ENCODE measurements around the gene ADPRHL1.
"Not testable (repeated sequence)": the region's sequence is repeated elsewhere in the genome, so short reads cannot be mapped to it uniquely, and the experiment has no call there.

The ADPRHL1 gene

DNA sequence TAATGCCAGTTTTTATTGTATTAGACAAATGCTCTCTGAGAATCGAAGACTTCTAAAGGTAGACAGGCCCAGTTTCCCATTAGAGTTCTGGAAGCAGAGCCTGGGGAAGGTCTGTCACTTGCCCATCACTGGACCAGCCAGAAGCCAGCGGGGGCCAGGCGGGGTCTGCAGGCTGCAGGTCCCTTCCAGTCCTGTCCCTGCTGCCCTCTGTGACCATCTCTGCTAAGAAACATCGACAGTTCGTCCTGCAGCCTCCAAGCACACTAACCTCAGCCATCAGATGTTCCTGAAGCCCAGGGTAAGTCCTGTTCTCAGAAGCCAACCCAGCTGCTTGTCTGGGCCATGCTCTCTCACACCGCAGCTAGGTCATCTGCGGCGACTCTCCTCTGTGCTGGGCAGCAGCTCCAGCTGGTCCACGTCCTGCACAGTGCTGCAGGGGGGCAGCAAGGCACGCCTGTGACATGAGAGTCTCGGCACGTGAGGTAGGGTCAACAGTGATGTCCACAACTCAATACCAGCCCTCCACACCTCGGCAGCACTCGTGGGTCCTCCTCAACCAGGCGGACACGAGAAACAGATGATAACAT, 2.9 kb upstream of the ADPRHL1 start:
- DNase-seq (ENCODE audit: low read depth in 3 of 3), result no peak

DNA sequence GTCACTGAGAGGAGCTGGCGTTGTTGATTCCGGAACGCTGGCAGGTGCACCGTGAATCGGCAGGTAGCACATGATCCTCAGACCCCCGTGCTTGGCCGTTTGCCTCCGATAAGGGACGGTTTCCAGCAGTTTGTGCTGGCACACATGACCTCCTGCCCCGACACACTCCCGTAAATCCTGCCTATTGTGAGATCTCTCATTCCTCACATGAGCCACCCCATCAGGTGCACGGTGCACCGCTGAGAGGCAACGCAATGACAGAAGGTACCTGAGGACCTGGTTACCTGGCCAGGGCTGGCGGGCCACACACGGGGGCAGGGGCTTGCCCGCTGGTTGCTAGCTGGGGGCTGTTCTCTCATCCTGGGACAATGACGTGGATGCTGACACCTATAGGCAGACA, 2.1 kb upstream of the ADPRHL1 start:
- DNase-seq (ENCODE audit: low read depth in 3 of 3), result no peak

GRCh38 chr13:113454936-113455335, 1.6 kb upstream of the ADPRHL1 start:
- no peak for DNase-seq (ENCODE audit: low read depth in 3 of 3)

GRCh38 chr13:113452466-113452865, 822 bp downstream of the ADPRHL1 start:
- no peak for DNase-seq (ENCODE audit: low read depth in 3 of 3)

GRCh38 chr13:113451951-113452421, 1.3 kb downstream of the ADPRHL1 start:
- DNase-seq (ENCODE audit: low read depth in 3 of 3), result no peak

DNA sequence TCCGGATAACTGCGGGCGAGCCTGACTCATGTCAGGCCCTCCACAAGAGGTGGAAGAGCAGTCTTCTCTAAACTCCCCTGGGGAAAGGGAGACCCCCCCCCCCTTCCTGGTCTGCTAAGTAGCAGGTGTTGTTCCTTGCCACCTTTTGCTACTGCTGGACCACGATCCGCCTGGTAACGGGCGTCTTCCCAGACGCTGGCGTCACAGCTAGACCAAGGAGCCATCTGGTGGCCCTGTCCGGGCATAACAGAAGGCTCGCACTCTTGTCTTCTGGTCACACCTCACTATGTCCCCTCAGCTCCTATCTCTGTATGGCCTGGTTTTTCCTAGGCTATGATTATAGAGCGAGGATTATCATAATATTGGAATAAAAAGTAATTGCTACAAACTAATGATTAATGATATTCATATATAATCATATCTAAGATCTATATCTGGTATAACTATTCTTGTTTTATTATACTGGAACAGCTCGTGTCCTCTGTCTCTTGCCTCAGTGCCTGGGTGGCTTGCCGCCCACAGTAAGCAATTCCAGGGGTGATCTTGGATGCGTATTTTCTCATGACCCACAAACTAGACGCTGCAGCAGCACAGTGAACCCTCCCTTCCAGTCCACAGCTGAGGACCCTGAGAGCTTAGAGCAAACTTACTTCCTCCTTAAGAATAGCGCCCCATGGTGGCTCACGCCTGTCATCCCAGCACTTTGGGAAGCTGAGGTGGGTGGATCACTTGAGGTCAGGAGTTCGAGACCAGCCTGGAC, 2.2 kb downstream of the ADPRHL1 start:
- DNase-seq (ENCODE audit: low read depth in 3 of 3), result not testable (repeated sequence)

- not testable (repeated sequence) for DNase-seq (ENCODE audit: low read depth in 3 of 3)
Observed at GRCh38 chr13:113450348-113450744, 2.9 kb downstream of the ADPRHL1 start.

- no peak for DNase-seq (ENCODE audit: low read depth in 3 of 3)
Observed at GRCh38 chr13:113449693-113450347, 3.5 kb downstream of the ADPRHL1 start.

- peak in 1 of 3 donors; percentile 44 for DNase-seq (ENCODE audit: low read depth in 3 of 3)
Observed at GRCh38 chr13:113448885-113449692, 4.2 kb downstream of the ADPRHL1 start.

GRCh38 chr13:113448545-113448884, 4.8 kb downstream of the ADPRHL1 start:
- DNase-seq (ENCODE audit: low read depth in 3 of 3), result no peak

GRCh38 chr13:113447596-113447995, 5.7 kb downstream of the ADPRHL1 start:
- DNase-seq (ENCODE audit: low read depth in 3 of 3), result no peak

GRCh38 chr13:113446488-113446854, 6.8 kb downstream of the ADPRHL1 start:
- no peak for DNase-seq (ENCODE audit: low read depth in 3 of 3)

GRCh38 chr13:113445791-113446487, 7.3 kb downstream of the ADPRHL1 start:
- no peak for DNase-seq (ENCODE audit: low read depth in 3 of 3)

GRCh38 chr13:113443991-113444390, 9.3 kb downstream of the ADPRHL1 start:
- no peak for DNase-seq (ENCODE audit: low read depth in 3 of 3)

- no peak for DNase-seq (ENCODE audit: low read depth in 3 of 3)
Observed at GRCh38 chr13:113442985-113443362, 10.3 kb downstream of the ADPRHL1 start.

- DNase-seq (ENCODE audit: low read depth in 3 of 3), result no peak
Observed at GRCh38 chr13:113442354-113442984, 10.8 kb downstream of the ADPRHL1 start.

GRCh38 chr13:113441661-113442060, 11.6 kb downstream of the ADPRHL1 start:
- no peak for DNase-seq (ENCODE audit: low read depth in 3 of 3)

DNA sequence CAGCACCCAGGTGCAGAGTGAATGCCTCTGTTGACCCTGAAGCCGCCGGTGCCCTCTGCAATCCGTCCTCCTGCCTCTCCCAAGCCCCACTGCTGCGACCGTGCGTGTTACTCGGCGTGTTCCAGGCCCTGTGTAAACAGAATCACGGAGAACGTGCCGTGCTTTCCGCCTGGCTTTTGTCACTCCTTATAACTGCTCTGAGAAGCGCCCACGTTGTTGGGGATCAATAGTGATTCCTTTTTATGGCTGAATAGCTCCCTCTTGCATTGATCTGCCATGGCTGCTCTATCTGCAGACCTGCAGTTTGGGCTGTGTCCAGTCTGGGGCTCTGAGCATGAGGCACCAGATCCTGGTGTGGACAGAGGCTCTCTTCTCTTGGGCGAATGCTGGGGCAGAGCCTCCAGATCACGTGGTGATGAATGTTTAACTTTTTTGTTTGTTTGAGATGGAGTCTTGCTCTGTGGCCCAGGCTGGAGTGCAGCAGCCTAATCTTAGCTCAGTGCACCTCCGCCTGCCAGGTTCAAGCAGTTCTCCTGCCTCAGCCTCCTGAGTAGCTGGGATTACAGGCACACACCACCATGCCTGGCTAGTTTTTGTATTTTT, 15.8 kb downstream of the ADPRHL1 start:
- DNase-seq (ENCODE audit: low read depth in 3 of 3), result no peak

DNA sequence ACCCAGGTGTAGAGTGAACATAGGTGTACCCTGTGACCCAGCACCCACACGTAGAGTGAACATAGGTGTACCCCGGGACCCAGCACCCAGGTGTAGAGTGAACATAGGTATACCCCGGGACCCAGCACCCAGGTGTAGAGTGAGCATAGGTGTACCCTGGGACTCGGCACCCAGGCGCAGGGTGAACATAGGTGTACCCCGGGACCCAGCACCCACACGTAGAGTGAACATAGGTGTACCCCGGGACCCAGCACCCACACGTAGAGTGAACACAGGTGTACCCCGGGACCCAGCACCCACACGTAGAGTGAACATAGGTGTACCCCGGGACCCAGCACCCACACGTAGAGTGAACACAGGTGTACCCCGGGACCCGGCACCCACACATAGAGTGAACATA, 16.4 kb downstream of the ADPRHL1 start:
- DNase-seq (ENCODE audit: low read depth in 3 of 3), result not testable (repeated sequence)

- not testable (repeated sequence) for DNase-seq (ENCODE audit: low read depth in 3 of 3)
Observed at GRCh38 chr13:113435907-113436306, 17.4 kb downstream of the ADPRHL1 start.

Data from stimulated activated CD4-positive, alpha-beta T cell treated with anti-CD3 and anti-CD28 coated beads, TNF-alpha, amount 100 ng/mL, for 48 hours (primary cell).